A673 (cell line): ENCODE data around the gene TBX5.

ENCODE experiments used
- CTCF ChIP-seq: fragments of 300-800, 200-600 bp; sonication (generic); conservative IDR thresholded peaks from 2 replicates; pipeline ENCODE4 v1.5.1; 2017; ENCODE audit warnings: low read depth, mild to moderate bottlenecking, antibody characterized with exemption, low read length, moderate library complexity, mixed read lengths
- EZH2 ChIP-seq: fragments of 200-600 bp; sonication (generic); IDR thresholded peaks from 2 replicates; pipeline ENCODE4 v1.6.1; 2017; ENCODE audit warnings: borderline replicate concordance, low read depth, mild to moderate bottlenecking, mixed read lengths, antibody characterized with exemption, low read length; ENCODE audit not compliant: poor library complexity, severe bottlenecking

- TF ChIP-seq EZH2 (no peak), CTCF (no peak)
These were observed 4.4 kb downstream of the TBX5 start for GRCh38 chr12:114401328-114402083.
